ENCODE results near the gene MCHR1. TPM values are rescaled to one million over a fixed set of nuclear protein-coding genes. Genes with fewer than 3 reads are reported as not detected.
A peak's percentile ranks its signal among the peaks of the same experiment; 100 is the strongest.

MCHR1 gene
- total and polyA plus RNA-seq, 9 of the 15 experiments (the other 6 are each of a cell fraction or from before 2014, with no cell fraction given) = 0.03 to 0.50 TPM; not detected in 7

- TF ChIP-seq, protein P1, sequence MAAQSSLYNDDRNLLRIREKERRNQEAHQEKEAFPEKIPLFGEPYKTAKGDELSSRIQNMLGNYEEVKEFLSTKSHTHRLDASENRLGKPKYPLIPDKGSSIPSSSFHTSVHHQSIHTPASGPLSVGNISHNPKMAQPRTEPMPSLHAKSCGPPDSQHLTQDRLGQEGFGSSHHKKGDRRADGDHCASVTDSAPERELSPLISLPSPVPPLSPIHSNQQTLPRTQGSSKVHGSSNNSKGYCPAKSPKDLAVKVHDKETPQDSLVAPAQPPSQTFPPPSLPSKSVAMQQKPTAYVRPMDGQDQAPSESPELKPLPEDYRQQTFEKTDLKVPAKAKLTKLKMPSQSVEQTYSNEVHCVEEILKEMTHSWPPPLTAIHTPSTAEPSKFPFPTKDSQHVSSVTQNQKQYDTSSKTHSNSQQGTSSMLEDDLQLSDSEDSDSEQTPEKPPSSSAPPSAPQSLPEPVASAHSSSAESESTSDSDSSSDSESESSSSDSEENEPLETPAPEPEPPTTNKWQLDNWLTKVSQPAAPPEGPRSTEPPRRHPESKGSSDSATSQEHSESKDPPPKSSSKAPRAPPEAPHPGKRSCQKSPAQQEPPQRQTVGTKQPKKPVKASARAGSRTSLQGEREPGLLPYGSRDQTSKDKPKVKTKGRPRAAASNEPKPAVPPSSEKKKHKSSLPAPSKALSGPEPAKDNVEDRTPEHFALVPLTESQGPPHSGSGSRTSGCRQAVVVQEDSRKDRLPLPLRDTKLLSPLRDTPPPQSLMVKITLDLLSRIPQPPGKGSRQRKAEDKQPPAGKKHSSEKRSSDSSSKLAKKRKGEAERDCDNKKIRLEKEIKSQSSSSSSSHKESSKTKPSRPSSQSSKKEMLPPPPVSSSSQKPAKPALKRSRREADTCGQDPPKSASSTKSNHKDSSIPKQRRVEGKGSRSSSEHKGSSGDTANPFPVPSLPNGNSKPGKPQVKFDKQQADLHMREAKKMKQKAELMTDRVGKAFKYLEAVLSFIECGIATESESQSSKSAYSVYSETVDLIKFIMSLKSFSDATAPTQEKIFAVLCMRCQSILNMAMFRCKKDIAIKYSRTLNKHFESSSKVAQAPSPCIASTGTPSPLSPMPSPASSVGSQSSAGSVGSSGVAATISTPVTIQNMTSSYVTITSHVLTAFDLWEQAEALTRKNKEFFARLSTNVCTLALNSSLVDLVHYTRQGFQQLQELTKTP (IDR thresholded peaks at IDR 0.05; ENCODE audit: low read depth in 1 of 2, partially characterized antibody in 2 of 2) = peak; percentile 20 to 46
- TF ChIP-seq BCOR (IDR thresholded peaks at IDR 0.05) (0 out of 2 replicates have a peak, but pooled peaks have one; percentile 8), ARID1B (IDR thresholded peaks at IDR 0.05) (peak; percentile 57), TCF7 (IDR thresholded peaks at IDR 0.05; ENCODE audit: borderline replicate concordance) (no peak)
These were observed 30.6 kb downstream of the MCHR1 start (continued) for GRCh38 chr22:40709752-40710413.

DNA sequence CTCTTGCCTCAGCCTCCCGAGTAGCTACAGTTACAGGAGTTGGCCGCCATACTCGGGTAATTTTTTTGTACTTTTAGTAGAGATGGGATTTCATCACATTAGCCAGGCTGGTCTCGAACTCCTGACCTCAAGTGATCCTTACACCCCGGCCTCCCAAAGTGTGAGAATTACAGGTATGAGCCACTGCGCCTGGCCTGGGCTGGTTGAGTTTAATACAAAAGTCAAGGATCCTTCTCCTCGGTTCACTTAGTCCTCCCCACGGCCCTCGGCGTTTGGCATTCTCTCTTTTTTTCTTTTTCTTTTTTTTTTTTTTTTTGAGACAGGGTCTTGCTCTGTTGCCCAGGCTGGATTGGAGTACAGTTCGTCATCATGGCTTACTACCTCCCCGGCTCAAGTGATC lies 33.0 kb downstream of the MCHR1 start:
- ChIA-PET POLR2A (interaction anchor here (0.8 to 1.5 kb wide), 3 partner anchors 9 to 19 kb away, joined by 3 to 6 read pairs (median 4); no protein-coding TSS in a partner anchor), CTCF (ENCODE audit: low intra/inter-chr PET ratio) (no interaction called here)
- ATAC-seq (no peak), DNase-seq (ENCODE audit: extremely low read depth in 1 of 4, low spot score in 3 of 4) (no peak), FAIRE-seq (no peak)
- Histone ChIP-seq H3K79me2 (ENCODE audit: control insufficient read depth, insufficient read depth, low read length) (no peaks in the 10 kb centered on the region), H3K4me1 (replicated peaks in 1 of 2; ENCODE audit: control insufficient read depth in 2 of 2, insufficient read depth in 2 of 2, low read length in 2 of 2) (peaks cover 12 to 17% of the 10 kb centered on the region in 2 experiments; a peak in 4 of 5 replicates), H4K20me1 (replicated peaks; ENCODE audit: control insufficient read depth, insufficient read depth, low read length) (no peaks in the 10 kb centered on the region), H3K27ac (ENCODE audit: extremely low read depth, low read depth, low read length) (no peak overlapping the region), H3K9ac (ENCODE audit: insufficient read depth in 1 of 2, low read depth in 2 of 2, low read length in 2 of 2) (no peak overlapping the region), H3K27me3 (ENCODE audit: control insufficient read depth in 2 of 2, insufficient read depth in 2 of 2, low read length in 2 of 2) (peaks cover 0 to 9% of the 10 kb centered on the region in 2 experiments; a peak in 3 of 5 replicates), H3K4me3 (no peak overlapping the region), H3K36me3 (ENCODE audit: control insufficient read depth, insufficient read depth, low read length) (no peaks in the 10 kb centered on the region), H3K4me2 (ENCODE audit: insufficient read depth, low read length) (no peak overlapping the region), H3K9me1 (ENCODE audit: control insufficient read depth, insufficient read depth, low read length) (no peaks in the 10 kb centered on the region), H2AFZ (ENCODE audit: low read depth, low read length) (no peak overlapping the region), H3K9me3 (replicated peaks; ENCODE audit: control insufficient read depth, insufficient read depth, low read depth, low read length) (no peaks in the 10 kb centered on the region)
- no TSS peak for BruUV-seq (replicated peaks)
- in situ Hi-C loops (cut with MboI) (no loop called here), intact Hi-C loops (cut with micrococcal nuclease) (no loop called here)
- TF ChIP-seq CEBPG (CRISPR knock-in tag; IDR thresholded peaks at IDR 0.05) (no peak), CEBPG (tag; conservative IDR thresholded peaks at IDR 0.05 in 1 of 2, IDR thresholded peaks at IDR 0.05 in 1 of 2) (peak in 1 of 2 experiments; percentile 36; a peak in 1 of 4 replicates), PURB (CRISPR knock-in tag; IDR thresholded peaks at IDR 0.05; ENCODE audit: low read depth) (no peak), ZNF121 (CRISPR knock-in tag; conservative IDR thresholded peaks at IDR 0.05) (peak; percentile 27; the same call in 1 of the 2 replicates)
- 30% methylated on average over 6 of the region's 12 CpGs for WGBS (ENCODE audit: insufficient coverage, low coverage, missing lambda C conversion rate)

Measured in K562 (cell line).